Measurements from ENCODE around the gene OSBPL5.

OSBPL5 gene, protein sequence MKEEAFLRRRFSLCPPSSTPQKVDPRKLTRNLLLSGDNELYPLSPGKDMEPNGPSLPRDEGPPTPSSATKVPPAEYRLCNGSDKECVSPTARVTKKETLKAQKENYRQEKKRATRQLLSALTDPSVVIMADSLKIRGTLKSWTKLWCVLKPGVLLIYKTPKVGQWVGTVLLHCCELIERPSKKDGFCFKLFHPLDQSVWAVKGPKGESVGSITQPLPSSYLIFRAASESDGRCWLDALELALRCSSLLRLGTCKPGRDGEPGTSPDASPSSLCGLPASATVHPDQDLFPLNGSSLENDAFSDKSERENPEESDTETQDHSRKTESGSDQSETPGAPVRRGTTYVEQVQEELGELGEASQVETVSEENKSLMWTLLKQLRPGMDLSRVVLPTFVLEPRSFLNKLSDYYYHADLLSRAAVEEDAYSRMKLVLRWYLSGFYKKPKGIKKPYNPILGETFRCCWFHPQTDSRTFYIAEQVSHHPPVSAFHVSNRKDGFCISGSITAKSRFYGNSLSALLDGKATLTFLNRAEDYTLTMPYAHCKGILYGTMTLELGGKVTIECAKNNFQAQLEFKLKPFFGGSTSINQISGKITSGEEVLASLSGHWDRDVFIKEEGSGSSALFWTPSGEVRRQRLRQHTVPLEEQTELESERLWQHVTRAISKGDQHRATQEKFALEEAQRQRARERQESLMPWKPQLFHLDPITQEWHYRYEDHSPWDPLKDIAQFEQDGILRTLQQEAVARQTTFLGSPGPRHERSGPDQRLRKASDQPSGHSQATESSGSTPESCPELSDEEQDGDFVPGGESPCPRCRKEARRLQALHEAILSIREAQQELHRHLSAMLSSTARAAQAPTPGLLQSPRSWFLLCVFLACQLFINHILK

DNA sequence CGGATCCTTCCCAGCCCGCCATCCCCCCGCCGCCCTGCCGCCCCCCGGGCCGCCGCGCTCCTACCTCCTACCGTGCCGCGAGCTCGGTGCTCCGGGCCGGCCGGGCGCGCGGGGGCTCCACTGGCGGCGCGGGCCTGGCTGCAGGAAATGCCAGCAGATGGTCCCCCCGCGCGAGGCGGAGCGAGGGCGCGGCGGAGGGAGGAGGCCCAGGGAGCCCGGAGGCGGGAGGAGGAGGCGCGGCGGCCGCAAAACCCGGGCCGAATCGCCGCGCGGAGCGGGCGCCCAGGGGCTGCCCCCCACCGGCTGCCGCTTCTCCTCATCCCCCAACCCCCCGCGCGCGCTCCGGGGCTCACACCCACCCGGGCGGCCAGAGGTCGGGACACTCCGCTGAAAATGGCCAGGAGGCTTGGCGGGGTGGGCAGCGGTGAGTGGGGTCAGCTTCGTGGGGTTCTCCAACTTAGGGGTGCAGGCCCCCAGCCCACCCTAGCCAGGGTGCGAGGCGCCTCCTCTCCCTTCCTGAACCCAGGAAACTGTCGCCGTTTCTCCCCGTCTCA lies at the start of gene OSBPL5:
OSBPL5 (minus strand) TSS at position 159 of the 554 bp plus-strand sequence. CDS start 36,162 bp downstream, outside the sequence.
- DNase-seq = no peak

DNA sequence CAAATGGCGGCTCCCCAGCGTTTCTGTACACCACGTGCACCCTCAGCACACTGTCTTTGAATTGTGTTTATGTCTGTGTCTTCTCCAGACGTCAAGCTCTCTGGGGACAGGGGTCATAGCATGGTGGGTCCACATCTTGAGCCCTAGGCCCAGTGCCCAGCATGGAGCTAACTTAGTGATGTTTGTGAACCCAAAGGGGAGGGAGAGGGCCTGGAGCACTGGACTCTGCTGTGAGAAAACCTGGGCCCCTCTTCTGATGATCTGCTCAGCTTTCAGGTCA lies 49.2 kb upstream of the OSBPL5 start:
- no peak for DNase-seq

DNA sequence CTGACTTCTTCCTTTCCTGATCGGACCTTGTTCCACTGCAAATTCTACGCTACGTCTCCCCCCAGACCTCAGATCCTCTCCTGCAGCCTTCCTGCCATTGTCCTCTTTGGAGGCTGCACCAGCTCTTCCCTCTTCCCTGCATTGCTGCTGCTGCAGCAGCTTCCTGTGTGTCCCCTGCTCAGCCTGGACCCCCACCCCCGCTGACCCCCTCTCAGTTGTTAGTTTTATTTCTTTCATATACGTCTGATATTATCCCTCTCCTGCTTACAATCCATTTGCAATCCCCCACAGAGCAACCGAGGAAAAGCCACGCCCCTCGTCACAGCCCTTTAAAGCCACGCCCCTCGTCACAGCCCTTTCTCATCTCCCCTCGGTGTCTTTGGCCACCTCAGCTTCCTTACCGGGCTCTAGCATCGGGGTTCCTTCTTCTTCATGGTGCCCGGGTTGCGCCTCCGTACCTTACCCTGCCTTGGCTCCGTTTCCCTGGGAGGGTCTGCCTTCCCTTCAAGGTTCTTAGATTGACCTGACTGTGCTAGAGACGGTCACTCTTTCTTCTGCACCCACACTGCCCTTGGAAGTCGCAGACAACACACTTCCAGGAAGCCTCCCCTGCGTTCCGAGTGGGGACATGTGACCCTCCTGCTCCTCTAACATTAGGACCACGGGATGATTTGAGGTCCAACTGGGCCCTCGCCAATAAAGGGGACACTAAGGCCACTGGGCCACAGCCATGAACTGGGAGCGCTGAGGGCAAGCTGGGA lies 48.7 kb upstream of the OSBPL5 start:
- no peak for DNase-seq

DNA sequence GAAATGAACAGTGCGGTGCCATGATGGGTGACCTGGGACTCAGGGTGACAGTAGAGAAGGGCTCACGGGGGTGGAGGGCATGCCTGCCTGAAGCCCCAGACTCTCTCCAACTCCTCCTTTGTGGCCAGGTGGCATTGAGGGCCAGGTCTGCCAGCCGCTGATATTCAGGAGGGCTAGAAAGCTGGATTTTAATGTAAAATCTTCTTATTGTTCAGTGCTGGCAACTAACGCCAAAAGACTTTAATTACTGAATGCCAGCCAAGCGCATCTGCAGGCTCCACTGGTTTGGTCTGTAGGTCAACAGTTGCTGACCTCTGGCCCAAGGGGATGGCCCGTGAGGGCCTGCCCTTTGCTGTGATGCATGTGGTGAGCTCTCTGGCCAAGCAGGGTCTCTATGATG lies 43.2 kb upstream of the OSBPL5 start:
- no peak for DNase-seq

DNA sequence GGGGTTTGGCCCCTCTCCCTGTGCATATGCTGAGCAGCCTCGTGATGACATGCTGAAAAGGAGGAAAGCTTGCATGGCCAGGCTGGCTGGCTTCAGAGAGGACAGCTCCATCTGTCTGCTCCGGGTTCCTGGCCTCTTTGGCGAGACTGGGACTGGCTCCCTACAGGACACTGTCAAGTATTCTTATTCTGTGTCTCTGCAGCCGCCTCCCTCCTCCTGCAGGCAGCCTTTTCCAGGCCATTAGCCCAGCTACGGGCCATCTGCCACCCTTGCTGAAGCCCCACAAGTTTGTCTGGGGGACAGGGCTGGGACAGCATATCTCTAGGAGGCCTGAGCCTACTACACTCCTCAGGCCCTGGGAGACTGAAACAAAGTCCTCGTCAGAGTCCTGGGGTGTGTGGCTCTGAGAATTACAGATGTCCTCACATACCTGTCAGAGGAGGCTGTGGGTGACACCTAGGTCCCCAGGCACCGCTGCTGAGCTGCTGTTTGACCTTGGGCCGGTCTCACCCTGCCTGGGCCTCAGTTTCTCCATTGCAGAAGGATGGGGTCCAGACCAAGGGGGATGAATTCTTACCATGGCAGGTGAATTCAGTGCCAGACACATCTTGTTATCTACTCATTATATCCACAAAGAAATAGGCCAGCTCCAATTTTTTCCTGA lies 42.5 kb upstream of the OSBPL5 start:
- no peak for DNase-seq

DNA sequence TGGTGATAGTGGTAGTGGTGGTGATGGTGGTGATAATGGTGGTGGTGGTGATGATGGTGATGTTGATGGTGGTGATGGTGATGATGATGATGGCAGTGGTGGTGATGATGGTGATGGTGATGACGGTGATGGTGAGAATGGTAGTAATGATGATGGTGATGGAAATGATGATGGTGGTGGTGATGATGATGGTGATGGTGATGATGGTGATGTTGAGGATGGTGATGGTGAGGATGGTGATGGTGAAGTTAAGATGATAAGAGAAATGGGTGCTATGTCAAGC lies 41.8 kb upstream of the OSBPL5 start:
- DNase-seq = no peak

DNA sequence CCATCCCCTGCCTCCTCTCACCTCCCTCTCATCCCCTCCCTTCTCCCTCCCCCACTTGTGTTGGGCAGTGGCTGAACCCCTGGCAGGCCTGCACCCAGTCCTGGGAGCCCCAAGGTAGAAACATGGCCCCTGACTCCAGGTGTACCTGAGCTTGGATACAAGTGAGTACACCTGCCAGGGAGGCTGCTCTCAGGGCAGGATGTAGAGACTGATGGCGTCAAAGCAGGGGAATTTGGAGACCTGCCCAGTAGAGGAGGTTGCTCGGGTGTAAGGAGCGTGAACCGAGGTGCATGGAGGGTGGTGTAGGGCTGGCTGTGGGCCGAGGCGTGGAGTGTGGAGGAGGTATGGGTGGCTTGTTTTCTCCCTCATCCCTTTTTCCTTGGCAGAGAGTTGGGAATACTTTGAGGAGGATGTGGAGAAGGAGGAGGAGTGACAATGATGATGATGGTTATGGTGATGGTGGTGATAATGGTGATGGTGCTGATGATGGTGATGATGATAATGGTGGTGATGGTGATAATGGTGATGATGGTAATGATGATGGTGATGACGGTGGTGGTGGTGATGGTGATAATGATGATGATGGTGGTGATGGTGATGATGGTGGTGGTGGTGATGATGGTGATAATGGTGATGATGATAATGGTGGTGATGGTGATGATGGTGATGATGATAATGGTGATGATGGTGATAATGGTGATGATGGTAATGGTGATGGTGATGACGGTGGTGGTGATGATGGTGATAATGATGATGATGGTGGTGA lies 41.2 kb upstream of the OSBPL5 start:
- DNase-seq = no peak

DNA sequence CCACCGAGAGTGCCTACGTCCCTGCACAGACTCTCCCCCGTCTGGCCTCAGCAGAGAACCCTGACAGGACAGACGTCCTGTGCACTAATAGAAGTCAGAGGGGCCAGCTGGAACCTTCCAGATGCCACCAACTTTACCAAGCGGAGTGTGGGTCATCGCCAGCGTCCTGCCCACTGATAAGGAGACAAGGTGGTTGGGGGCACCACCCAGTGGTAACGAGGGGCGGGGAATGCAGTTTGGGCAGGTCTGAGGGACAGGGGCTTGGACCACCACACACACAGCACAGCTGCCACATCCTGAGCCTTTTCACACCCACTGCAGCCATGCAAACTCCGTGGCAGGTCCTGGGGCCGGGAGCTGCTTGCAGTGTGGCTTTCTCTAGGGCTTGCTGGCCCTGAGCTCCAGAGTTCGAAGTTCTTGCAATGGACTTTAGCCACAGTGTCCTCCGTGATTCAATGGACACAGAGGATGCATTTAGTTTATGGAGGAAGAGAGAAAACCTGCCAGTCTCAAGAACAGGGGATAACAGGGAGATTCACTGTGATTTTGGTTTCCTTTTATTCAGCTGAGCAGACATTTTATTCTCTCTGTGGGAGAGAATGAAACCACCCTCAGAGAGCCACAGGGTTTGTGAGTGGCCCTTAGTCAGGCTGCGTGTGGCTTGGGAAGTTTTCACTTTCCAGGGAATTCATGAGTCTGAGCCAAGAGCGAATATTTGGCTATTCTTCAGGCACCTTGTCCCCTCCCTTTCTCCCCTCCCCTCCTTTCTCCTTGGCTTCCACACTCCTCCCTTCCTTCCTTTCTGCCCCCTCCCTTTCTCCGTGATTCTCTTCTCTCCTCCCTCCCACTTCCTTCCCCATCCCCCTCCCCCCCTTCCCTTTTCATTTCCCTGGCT lies 40.4 kb upstream of the OSBPL5 start:
- no peak for DNase-seq

DNA sequence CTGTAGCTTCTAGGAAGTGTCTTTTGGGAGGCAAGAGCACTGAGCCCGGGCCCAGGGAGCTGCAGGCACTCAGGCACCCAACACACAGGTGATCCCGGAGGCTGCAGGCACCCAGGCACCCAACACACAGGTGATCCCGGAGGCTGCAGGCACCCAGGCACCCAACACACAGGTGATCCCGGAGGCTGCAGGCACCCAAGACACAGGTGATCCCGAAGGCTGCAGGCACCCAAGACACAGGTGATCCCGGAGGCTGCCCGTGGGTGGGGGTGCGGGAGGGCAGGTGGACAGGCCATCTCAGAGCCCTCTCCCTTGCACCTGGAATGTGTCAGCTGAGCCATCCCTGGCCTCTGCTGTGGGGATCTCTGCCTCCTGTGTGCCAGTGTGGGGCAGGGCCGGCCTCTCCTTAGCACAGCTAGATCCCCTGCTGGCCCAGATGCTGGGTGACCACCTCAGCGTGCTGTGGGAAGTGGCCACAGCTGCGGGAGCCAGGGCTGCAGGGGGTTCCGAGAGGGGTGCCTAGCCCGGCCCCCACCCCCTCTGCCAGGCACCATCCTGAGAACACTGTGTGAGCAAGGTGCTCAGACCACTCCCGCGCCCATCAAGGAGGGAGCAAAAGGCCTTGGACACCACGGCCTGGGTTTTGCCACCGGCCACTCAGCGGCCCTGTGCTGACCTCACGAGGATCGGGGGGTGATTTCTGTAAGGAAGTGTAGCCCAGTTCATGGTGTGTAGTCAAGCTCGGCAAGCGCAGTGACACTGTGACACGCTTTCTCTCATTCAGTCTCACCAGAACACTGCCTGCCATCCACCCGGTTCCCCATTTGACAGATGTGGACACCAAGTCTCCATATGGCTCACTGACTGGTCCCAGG lies 39.3 kb upstream of the OSBPL5 start:
- no peak for DNase-seq

DNA sequence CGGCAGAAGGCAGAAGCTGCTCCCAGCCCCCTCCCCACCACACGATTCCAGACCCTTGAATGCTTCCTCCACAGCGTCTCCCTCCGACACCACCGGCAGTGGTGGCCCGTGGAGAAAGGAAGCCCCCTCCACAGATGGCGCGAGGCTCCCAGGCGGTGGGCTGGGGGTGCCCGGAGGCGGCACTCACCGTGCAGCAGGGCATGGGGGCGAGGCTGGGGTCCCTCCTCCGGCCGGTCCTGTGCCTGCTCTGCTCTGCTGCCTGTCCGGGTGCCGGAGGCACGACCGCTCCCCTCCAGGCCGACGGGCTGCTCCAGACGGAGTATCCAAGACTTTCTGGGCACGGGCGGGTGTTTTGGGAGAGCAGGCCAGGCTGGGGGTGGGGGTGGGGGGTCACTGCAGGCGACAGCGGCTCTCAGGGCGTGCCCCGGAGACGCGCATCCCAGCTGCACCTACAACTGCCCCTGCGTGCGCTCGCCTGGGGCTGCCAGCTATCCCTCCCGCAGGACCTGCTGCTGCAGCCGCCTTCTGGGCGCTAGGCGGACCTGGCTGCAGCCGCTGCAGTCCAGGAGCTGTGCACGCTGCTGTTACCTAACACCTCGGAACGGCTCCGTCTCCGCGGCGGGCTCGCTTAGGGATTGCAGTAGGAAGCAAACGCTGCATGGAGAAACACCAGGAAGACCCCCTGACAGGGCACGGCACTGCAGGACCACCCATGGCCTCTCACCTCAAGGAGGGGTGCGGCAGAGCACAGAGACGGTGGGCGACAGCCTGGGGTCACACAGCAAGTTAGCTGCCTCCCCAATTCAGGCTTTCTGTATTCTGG lies 38.3 kb upstream of the OSBPL5 start:
- DNase-seq = no peak

DNA sequence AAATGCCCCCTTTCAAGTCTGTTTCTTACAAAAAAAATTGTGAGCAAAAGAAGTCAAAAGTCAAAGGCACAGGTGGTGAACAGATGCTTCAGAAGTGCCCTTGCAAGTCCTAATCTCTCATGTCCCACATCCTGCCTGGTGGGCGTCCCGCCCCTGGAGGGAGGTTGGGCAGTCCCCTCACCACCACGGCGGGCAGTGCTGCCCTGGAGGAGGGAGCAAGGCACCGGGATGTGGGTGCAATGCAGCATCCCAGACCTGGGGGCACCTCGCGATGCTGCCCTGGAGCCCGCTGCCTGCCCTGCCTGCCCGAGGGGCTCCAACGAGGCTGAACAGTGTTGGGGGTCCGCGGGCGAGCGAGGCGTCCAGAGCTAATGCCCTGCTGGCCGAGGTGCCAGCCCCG lies 37.6 kb upstream of the OSBPL5 start:
- no peak for DNase-seq

DNA sequence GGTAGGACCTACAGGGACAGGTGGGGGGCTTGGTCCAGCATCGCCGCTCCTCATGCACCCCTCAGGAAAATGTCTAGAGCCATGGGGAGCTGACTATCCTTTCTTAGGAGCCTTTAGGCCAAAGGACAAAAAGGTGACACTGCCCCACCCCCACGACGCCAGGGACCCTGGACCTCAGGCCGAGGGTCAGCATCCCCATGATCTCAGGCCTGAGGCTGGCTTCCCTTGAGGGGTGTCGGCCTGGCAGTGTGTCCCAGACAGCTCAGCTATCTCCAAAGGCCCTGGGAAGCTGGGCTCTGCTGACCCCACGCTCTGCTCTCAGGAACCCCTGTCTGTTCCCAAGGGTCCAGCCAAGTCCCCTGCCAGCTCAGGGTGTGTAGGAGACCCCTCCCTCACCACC lies 37.2 kb upstream of the OSBPL5 start:
- no peak for DNase-seq

DNA sequence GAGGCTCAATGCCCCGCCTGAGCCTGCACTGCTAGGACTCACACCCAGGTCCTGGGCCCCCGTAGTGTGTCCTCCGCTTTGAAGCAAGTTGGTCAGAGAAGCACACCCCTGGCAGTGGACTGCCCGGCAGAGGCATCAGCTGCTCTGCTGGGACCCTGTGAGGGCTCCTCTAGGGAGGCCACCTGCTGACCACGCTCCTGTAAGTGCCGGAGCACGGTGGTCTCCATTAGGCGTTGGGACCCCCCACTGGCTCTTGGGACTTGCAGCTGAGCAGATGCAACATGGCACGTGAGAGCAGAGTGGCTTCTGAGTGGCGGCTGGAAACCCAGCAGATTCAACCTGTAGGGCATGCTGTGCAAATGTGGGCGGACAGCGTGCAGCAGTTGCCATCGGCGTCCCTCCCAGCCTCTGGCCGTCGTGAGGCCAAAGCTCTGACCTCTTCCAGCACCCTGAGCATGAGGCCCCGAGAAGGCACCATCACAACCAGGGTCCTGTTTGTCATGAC lies 36.6 kb upstream of the OSBPL5 start:
- DNase-seq = no peak

DNA sequence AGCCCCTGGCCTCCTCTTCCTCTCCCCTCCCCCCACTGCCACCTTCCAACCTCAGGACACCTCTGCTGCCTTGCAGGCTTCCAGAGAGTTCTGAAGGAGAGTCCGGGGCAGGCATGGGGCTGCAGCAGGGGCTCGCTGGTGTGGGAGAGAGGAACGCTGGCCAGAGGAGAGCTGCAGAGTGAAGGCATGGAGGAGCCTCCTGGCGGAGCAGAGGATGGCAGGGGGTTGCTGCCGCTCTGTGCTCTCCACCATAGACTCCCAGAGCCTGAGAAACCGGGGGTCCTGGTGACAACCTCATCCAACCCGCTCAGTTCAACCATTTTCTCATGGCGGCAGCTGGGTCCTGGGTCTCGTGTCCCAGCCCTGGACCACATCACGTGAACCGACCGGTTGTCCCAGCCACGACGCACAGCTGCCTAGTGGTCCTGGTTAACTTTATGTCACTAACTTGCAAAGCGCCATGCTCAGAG lies 36.0 kb upstream of the OSBPL5 start:
- DNase-seq = no peak

DNA sequence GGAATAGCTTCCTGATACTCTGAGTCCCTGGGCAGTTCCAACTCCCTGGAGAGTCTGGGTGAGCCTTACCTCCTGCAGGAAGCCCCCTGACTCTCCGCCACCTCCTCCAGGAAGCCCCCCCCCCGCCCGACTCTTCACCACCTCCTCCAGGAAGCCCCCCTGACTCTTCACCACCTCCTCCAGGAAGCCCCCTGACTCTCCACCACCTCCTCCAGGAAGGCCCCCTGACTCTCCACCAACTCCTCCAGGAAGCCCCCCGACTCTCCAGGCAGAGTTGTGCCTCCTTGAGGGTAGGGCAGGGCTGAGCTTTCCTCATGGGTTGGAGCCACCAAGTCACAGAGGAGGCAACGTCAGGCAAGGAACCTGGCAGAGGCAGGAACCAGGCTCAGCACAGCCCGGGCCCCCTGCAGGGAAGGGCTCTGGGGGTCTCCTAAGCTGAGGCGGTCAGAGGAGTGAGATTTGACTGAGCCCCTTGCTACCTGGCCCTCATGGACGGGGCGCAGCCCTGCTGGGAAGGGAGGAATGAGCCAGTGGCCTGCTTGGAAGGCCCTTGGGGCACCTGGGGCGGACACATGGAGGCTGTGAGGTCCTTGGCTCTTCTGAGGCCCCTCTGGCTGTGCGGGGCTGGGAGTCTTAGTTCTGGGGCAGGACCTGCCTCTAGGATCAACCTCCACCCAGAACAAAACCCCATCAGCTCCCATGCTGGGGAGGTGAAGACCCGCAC lies 35.4 kb upstream of the OSBPL5 start:
- no peak for DNase-seq

DNA sequence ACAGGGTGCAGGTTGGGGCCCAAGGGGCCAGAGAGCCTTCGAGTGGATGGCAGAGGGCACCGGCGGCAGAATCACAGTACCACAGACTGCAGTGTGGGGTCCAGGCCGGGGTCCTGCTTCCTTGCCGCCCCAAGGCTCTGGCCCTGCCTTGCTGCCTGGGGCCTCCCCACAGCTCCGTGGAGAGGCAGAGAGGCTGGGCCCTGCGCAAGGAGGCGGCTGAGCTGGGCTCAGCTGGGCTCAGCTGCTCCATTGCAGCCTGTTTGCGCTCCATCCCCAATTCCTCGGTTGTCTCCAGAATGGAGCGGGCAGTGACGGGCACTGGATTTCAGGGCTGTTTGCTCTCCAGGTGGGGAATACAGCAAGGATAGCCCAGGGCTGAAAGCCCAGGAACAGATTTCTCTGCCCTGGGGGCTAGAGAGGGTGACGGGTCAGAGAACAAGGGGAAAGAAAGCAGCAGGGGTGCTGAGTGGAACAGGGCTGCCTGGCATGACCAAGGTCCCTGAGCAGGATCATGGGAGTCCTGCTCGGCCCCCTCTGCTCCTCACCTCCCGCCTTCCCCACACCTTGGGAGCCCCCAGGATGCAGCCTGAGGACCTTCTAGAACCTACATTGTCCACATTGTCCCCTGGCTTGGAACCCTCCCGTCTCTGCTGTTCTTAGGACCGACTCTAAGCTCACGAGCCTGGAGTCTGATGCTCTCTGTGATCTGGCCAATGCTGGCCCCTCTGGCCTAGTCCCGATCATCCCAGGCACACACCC lies 34.6 kb upstream of the OSBPL5 start:
- DNase-seq = no peak

DNA sequence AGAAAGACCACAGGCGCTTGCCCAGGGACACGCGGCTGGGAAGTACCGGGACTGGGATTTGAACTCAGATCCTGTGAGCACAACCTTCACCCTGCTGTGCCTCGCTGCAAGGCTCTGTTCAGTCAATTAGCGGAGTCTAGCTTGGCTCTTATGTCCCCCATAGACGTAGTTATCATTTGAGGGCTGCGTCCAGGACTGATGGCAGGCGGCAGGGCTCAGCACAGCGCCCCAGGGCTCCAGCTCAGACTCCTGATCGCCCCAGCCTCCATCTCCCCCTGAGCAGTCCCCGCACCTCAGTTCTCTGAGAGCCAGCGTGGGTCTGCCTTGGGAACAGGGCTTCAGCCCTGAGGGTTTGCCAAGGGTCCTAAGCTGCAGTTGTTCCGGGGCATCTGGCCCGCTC lies 33.7 kb upstream of the OSBPL5 start:
- DNase-seq = no peak

Data from NCI-H748 treated with DMSO at 0.1 percent for 48 hours (cell line).